Fibroblast of upper back skin (primary cell): ENCODE data around the gene HNMT.
"Not testable (repeated sequence)": the region's sequence is repeated elsewhere in the genome, so short reads cannot be mapped to it uniquely, and the experiment has no call there.

ENCODE experiments used
- DNase-seq: peaks from one replicate; pipeline ENCODE4 v3.0.0-alpha.2; 2013

Gene HNMT

GRCh38 chr2:137947032-137947727 lies 17.1 kb upstream of the HNMT start:
- no peak for DNase-seq

GRCh38 chr2:137947728-137948336 lies 16.4 kb upstream of the HNMT start:
- DNase-seq: peak; percentile 70

GRCh38 chr2:137948894-137949293 lies 15.4 kb upstream of the HNMT start:
- no peak for DNase-seq

- DNase-seq: no peak
Measured at GRCh38 chr2:137950238-137950637, 14.0 kb upstream of the HNMT start.

GRCh38 chr2:137951586-137951985 lies 12.7 kb upstream of the HNMT start:
- DNase-seq: peak; percentile 78

GRCh38 chr2:137952586-137953129 lies 11.6 kb upstream of the HNMT start:
- peak; percentile 66 for DNase-seq

GRCh38 chr2:137955536-137955935 lies 8.7 kb upstream of the HNMT start:
- DNase-seq: no peak

GRCh38 chr2:137957033-137957432 lies 7.2 kb upstream of the HNMT start:
- DNase-seq: peak; percentile 97

- DNase-seq: no peak
Measured at GRCh38 chr2:137959166-137959565, 5.1 kb upstream of the HNMT start.

GRCh38 chr2:137960223-137960622 lies 4.0 kb upstream of the HNMT start:
- no peak for DNase-seq

GRCh38 chr2:137961602-137962001 lies 2.7 kb upstream of the HNMT start:
- no peak for DNase-seq

GRCh38 chr2:137963535-137964065 lies 673 bp upstream of the HNMT start:
- DNase-seq: no peak

GRCh38 chr2:137964859-137965459 lies 686 bp downstream of the HNMT start:
- DNase-seq: no peak

GRCh38 chr2:137966043-137966442 lies 1.8 kb downstream of the HNMT start:
- no peak for DNase-seq

GRCh38 chr2:137967042-137967441 lies 2.8 kb downstream of the HNMT start:
- no peak for DNase-seq

GRCh38 chr2:137968477-137969417 lies 4.5 kb downstream of the HNMT start:
- no peak for DNase-seq

GRCh38 chr2:137969418-137969765 lies 5.1 kb downstream of the HNMT start:
- peak; percentile 90 for DNase-seq

GRCh38 chr2:137969876-137970275 lies 5.6 kb downstream of the HNMT start:
- DNase-seq: no peak

- DNase-seq: not testable (repeated sequence)
Measured at GRCh38 chr2:137971259-137971658, 7.0 kb downstream of the HNMT start.

- no peak for DNase-seq
Measured at GRCh38 chr2:137973280-137973679, 9.0 kb downstream of the HNMT start.

GRCh38 chr2:137975280-137976271 lies 11.3 kb downstream of the HNMT start:
- no peak for DNase-seq
